HCT116 (cell line): Measurements from ENCODE around the gene TRIM72. TPM values are rescaled to one million over a fixed set of nuclear protein-coding genes. Genes with fewer than 3 reads are reported as not detected.

Experiments
- ATAC-seq: fragments of 200-7000 bp; cut with Tn5 transposase; 2 replicates; pipeline ENCODE4 v1.9.1; 2020; ENCODE audit warnings: mild to moderate bottlenecking, moderate library complexity
- BruUV-seq: library from RNA; stranded (reverse); fragments of 400-500 nt; replicated peaks from 2 replicates; lab custom pipeline; 2021; lab: Mats Ljungman, UMichigan
- CTCF ChIA-PET: fragments of 300-600 bp; sonication (Branson Sonifier 250); formaldehyde crosslinking; loops from one replicate; lab custom pipeline; 2021; ENCODE audit warnings: antibody characterized with exemption; lab: Charles Lee
- POLR2A ChIA-PET: fragments of 300-600, 350-600 bp; sonication (Branson Sonifier 250); formaldehyde crosslinking; loops from one replicate; lab custom pipeline; 2021; ENCODE audit warnings: antibody characterized with exemption; lab: Charles Lee
- RAD21 ChIA-PET, 2 experiments: fragments of 300-600 bp; sonication (Branson Sonifier 250); formaldehyde crosslinking; loops; one replicate each; lab custom pipeline; 2023; ENCODE audit warnings: low total read pairs in 2 of 2; ENCODE audit not compliant: uncharacterized antibody in 2 of 2, unreplicated experiment in 2 of 2, low non-redundant PET in 1 of 2; lab: Charles Lee
- DNase-seq: peaks from one replicate; pipeline ENCODE4 v3.0.0-alpha.2; 2010; ENCODE audit warnings: low read depth, low spot score
- H2AFZ ChIP-seq: fragments of 200-600 bp; shearing (Covaris generic), sonication (generic); 2 replicates; pipeline ENCODE4 v1.6.1; 2017; ENCODE audit warnings: low read depth, mixed run types, mixed read lengths, antibody characterized with exemption, low read length; ENCODE audit not compliant: poor library complexity, severe bottlenecking
- H3K27ac ChIP-seq: 2 replicates; pipeline ENCODE4 v1.5.1; 2012; ENCODE audit warnings: low read depth, low read length
- H3K27me3 ChIP-seq: fragments of 200-600 bp; sonication (generic); 2 replicates; pipeline ENCODE4 v1.6.1; 2016; ENCODE audit warnings: mixed run types, low read length, mixed read lengths; ENCODE audit not compliant: insufficient read depth
- H3K36me3 ChIP-seq, 2 experiments: fragments of 200-500 bp in 1 of 2; fragments of 200-600 bp in 1 of 2; sonication (Bioruptor generic) in 1 of 2; sonication (generic) in 1 of 2; 2 replicates each; pipeline versions ENCODE4 v1.5.1 to v1.6.1; 2014 to 2016; ENCODE audit warnings: low read length in 2 of 2, inconsistent platforms in 1 of 2, mixed read lengths in 1 of 2, mixed run types in 1 of 2; ENCODE audit not compliant: insufficient read depth in 2 of 2, control insufficient read depth in 1 of 2
- H3K4me1 ChIP-seq, 2 experiments: fragments of 200-600 bp in 1 of 2; sonication (generic) in 1 of 2; 2 replicates each; pipeline versions ENCODE4 v1.5.1 to v1.6.1; 2012 to 2017; ENCODE audit warnings: low read length in 2 of 2, inconsistent platforms in 1 of 2, mild to moderate bottlenecking in 1 of 2, mixed read lengths in 1 of 2, mixed run types in 1 of 2, moderate library complexity in 1 of 2; ENCODE audit not compliant: insufficient read depth in 2 of 2, control insufficient read depth in 1 of 2
- H3K4me2 ChIP-seq: fragments of 200-600 bp; sonication (generic); 2 replicates; pipeline ENCODE4 v1.6.1; 2017; ENCODE audit warnings: mixed run types, low read length, mixed read lengths
- H3K4me3 ChIP-seq, 2 experiments: fragments of 200-600 bp in 1 of 2; sonication (generic) in 1 of 2; replicated peaks in 1 of 2; 2 replicates each; pipeline ENCODE4 v1.5.1; 2011 to 2016; ENCODE audit warnings: low read length in 2 of 2, control low read depth in 1 of 2, low read depth in 1 of 2, mild to moderate bottlenecking in 1 of 2, mixed read lengths in 1 of 2, mixed run types in 1 of 2
- H3K79me2 ChIP-seq: fragments of 200-600 bp; sonication (generic); 2 replicates; pipeline ENCODE4 v1.6.1; 2017; ENCODE audit warnings: mild to moderate bottlenecking, mixed run types, low read length, moderate library complexity, mixed read lengths; ENCODE audit not compliant: insufficient read depth
- H3K9ac ChIP-seq: fragments of 200-600 bp; sonication (generic); 2 replicates; pipeline ENCODE4 v1.6.1; 2016; ENCODE audit warnings: low read length, mixed read lengths
- H3K9me2 ChIP-seq: fragments of 200-600 bp; sonication (generic), shearing (Covaris generic); 2 replicates; pipeline ENCODE4 v1.6.1; 2017; ENCODE audit warnings: mixed run types, mild to moderate bottlenecking, moderate library complexity; ENCODE audit not compliant: insufficient read depth
- H3K9me3 ChIP-seq, 2 experiments: fragments of 200-500 bp in 1 of 2; fragments of 200-600 bp in 1 of 2; sonication (Bioruptor generic) in 1 of 2; sonication (generic) in 1 of 2; 2 replicates each; pipeline ENCODE4 v1.6.1; 2014 to 2017; ENCODE audit warnings: low read length in 2 of 2, mixed read lengths in 2 of 2, inconsistent platforms in 1 of 2, low read depth in 1 of 2, mild to moderate bottlenecking in 1 of 2, mixed run types in 1 of 2, moderate library complexity in 1 of 2; ENCODE audit not compliant: control insufficient read depth in 1 of 2, insufficient read depth in 1 of 2
- H4K20me1 ChIP-seq: fragments of 200-600 bp; sonication (generic), shearing (Covaris generic); 2 replicates; pipeline ENCODE4 v1.6.1; 2017; ENCODE audit warnings: mixed run types, mild to moderate bottlenecking, moderate library complexity; ENCODE audit not compliant: insufficient read depth
- CBX3 ChIP-seq: IDR thresholded peaks from 2 replicates; pipeline ENCODE4 v1.6.1; 2012; ENCODE audit warnings: low read depth
- EGR1 ChIP-seq: IDR thresholded peaks from 2 replicates; pipeline ENCODE4 v1.6.1; 2012; ENCODE audit warnings: low read depth
- EZH2phosphoT487 ChIP-seq: fragments of 200-600 bp; IDR thresholded peaks from 2 replicates; pipeline ENCODE4 v1.6.1; 2018; ENCODE audit warnings: antibody characterized with exemption, borderline replicate concordance
- JUND ChIP-seq: IDR thresholded peaks from 2 replicates; pipeline ENCODE4 v1.6.1; 2012
- POLR2AphosphoS5 ChIP-seq: IDR thresholded peaks from 2 replicates; pipeline ENCODE4 v1.6.1; 2011; ENCODE audit warnings: mild to moderate bottlenecking, low read depth, low read length, moderate library complexity
- RAD21 ChIP-seq: IDR thresholded peaks from 2 replicates; pipeline ENCODE4 v1.6.1; 2012; ENCODE audit warnings: low read depth, mild to moderate bottlenecking
- SIN3A ChIP-seq: IDR thresholded peaks from 2 replicates; pipeline ENCODE4 v1.6.1; 2012; ENCODE audit warnings: low read depth
- SRF ChIP-seq: IDR thresholded peaks from 2 replicates; pipeline ENCODE4 v1.6.1; 2012; ENCODE audit warnings: low read depth
- YY1 ChIP-seq: IDR thresholded peaks from 2 replicates; pipeline ENCODE4 v1.6.1; 2011; ENCODE audit warnings: low read length, low read depth, moderate library complexity, mild to moderate bottlenecking; ENCODE audit not compliant: insufficient replicate concordance; ENCODE audit errors: extremely low read depth
- intact Hi-C: fragments of 100-400 bp; cut with micrococcal nuclease; formaldehyde crosslinking; loops from 2 replicates; pipeline ENCODE4 v1.10.0; 2022
- total RNA-seq: library from RNA; stranded (reverse); gene quantifications from one replicate; pipeline ENCODE4 v1.2.1, GENCODE V29; 2021; ENCODE audit not compliant: unreplicated experiment
- TF ChIP-seq, protein P1 (sequence below): IDR thresholded peaks from 2 replicates; pipeline ENCODE4 v1.6.1; 2012; ENCODE audit warnings: low read depth

The TRIM72 gene
- total RNA-seq, 1 experiment from 2014 or later: 43.8 TPM

DNA sequence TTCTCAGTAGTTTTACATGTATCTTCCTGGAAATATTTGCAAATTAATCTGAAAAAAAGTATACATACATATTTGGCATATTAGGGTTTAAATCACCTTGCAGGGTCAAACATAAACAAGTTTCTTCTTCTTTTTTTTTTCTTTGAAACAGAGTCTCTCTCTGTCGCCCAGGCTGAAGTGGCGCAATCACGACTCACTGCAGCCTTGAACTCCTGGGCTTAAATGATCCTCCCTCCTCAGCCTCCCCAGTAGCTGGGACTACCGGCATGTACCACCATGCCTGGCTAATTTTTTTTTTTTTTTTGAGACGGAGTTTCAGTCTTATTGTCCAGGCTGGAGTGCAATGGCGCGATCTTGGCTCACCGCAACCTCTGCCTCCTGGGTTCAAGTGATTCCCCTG is 46.6 kb upstream of the TRIM72 start:
- no peaks in the 10 kb centered on the region for H3K36me3 ChIP-seq
- H3K4me2 ChIP-seq: no peak overlapping the region
- H3K4me3 ChIP-seq: no peak overlapping the region
- no peak overlapping the region for H3K27ac ChIP-seq
- H3K79me2 ChIP-seq: no peaks in the 10 kb centered on the region
- H3K9ac ChIP-seq: no peak overlapping the region
- RAD21 ChIA-PET: no interaction called here
- ATAC-seq (no peak), DNase-seq (no peak)
- H3K27me3 ChIP-seq: no peaks in the 10 kb centered on the region
- no peak for TF ChIP-seq CBX3
- TF ChIP-seq RAD21: no peak
- no peak for TF ChIP-seq EGR1
- no peak for TF ChIP-seq SRF
- TF ChIP-seq YY1: no peak
- TF ChIP-seq EZH2phosphoT487: no peak
- no peak for TF ChIP-seq JUND
- TF ChIP-seq, protein P1, sequence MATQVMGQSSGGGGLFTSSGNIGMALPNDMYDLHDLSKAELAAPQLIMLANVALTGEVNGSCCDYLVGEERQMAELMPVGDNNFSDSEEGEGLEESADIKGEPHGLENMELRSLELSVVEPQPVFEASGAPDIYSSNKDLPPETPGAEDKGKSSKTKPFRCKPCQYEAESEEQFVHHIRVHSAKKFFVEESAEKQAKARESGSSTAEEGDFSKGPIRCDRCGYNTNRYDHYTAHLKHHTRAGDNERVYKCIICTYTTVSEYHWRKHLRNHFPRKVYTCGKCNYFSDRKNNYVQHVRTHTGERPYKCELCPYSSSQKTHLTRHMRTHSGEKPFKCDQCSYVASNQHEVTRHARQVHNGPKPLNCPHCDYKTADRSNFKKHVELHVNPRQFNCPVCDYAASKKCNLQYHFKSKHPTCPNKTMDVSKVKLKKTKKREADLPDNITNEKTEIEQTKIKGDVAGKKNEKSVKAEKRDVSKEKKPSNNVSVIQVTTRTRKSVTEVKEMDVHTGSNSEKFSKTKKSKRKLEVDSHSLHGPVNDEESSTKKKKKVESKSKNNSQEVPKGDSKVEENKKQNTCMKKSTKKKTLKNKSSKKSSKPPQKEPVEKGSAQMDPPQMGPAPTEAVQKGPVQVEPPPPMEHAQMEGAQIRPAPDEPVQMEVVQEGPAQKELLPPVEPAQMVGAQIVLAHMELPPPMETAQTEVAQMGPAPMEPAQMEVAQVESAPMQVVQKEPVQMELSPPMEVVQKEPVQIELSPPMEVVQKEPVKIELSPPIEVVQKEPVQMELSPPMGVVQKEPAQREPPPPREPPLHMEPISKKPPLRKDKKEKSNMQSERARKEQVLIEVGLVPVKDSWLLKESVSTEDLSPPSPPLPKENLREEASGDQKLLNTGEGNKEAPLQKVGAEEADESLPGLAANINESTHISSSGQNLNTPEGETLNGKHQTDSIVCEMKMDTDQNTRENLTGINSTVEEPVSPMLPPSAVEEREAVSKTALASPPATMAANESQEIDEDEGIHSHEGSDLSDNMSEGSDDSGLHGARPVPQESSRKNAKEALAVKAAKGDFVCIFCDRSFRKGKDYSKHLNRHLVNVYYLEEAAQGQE: no peak
- no peak for TF ChIP-seq POLR2AphosphoS5
- no peak for TF ChIP-seq SIN3A
- intact Hi-C loops: no loop called here
- no peaks in the 10 kb centered on the region for H3K9me2 ChIP-seq
- BruUV-seq: no TSS peak
- CTCF ChIA-PET: no interaction called here
- POLR2A ChIA-PET: no interaction called here
- H4K20me1 ChIP-seq: no peaks in the 10 kb centered on the region
- H2AFZ ChIP-seq: no peak overlapping the region
- peaks cover 0 to 3% of the 10 kb centered on the region in 2 experiments; a peak in 1 of 4 replicates for H3K4me1 ChIP-seq
- H3K9me3 ChIP-seq: no peaks in the 10 kb centered on the region
